Stimulated activated CD8-positive, alpha-beta memory T cell treated with anti-CD3 and anti-CD28 coated beads, Interleukin-15, amount 100 ng/mL, for 48 hours (primary cell): Measurements from ENCODE around the gene TTLL5.

ENCODE experiments used
- DNase-seq, 2 donors: peaks; one replicate each; pipeline ENCODE4 v3.0.0-alpha.2; 2020; ENCODE audit warnings: low read depth in 2 of 2

The TTLL5 gene

GRCh38 chr14:75742867-75743266 is 81.8 kb downstream of the TTLL5 start:
- DNase-seq: no peak

- DNase-seq: no peak
Measured at GRCh38 chr14:75747899-75748298, 86.9 kb downstream of the TTLL5 start.

GRCh38 chr14:75748336-75748735 is 87.3 kb downstream of the TTLL5 start:
- DNase-seq: no peak

- DNase-seq: no peak
Measured at GRCh38 chr14:75751296-75751695, 90.2 kb downstream of the TTLL5 start.

GRCh38 chr14:75752086-75752485 is 91.0 kb downstream of the TTLL5 start:
- no peak for DNase-seq

GRCh38 chr14:75752907-75753594 is 92.0 kb downstream of the TTLL5 start:
- no peak for DNase-seq

GRCh38 chr14:75753696-75754095 is 92.7 kb downstream of the TTLL5 start:
- no peak for DNase-seq

GRCh38 chr14:75757644-75758402 is 96.8 kb downstream of the TTLL5 start:
- DNase-seq: no peak

GRCh38 chr14:75764020-75764419 is 103.0 kb downstream of the TTLL5 start:
- no peak for DNase-seq

GRCh38 chr14:75769047-75769685 is 108.1 kb downstream of the TTLL5 start:
- DNase-seq: no peak

- DNase-seq: no peak
Measured at GRCh38 chr14:75770635-75771034, 109.6 kb downstream of the TTLL5 start.

- no peak for DNase-seq
Measured at GRCh38 chr14:75771595-75771994, 110.5 kb downstream of the TTLL5 start.

GRCh38 chr14:75773046-75773445 is 112.0 kb downstream of the TTLL5 start:
- DNase-seq: no peak

- no peak for DNase-seq
Measured at GRCh38 chr14:75781096-75781495, 120.0 kb downstream of the TTLL5 start.

- no peak for DNase-seq
Measured at GRCh38 chr14:75783184-75783583, 122.1 kb downstream of the TTLL5 start.

GRCh38 chr14:75783602-75784313 is 122.7 kb downstream of the TTLL5 start:
- DNase-seq: no peak

- no peak for DNase-seq
Measured at GRCh38 chr14:75784314-75784686, 123.3 kb downstream of the TTLL5 start.

- no peak for DNase-seq
Measured at GRCh38 chr14:75793806-75794205, 132.8 kb downstream of the TTLL5 start.

- no peak for DNase-seq
Measured at GRCh38 chr14:75794615-75795038, 133.6 kb downstream of the TTLL5 start.

GRCh38 chr14:75800792-75801191 is 139.7 kb downstream of the TTLL5 start:
- no peak for DNase-seq

GRCh38 chr14:75802486-75802885 is 141.4 kb downstream of the TTLL5 start:
- no peak for DNase-seq

GRCh38 chr14:75803765-75804164 is 142.7 kb downstream of the TTLL5 start:
- no peak for DNase-seq
